Measurements from ENCODE around the gene FREM1.

DNA sequence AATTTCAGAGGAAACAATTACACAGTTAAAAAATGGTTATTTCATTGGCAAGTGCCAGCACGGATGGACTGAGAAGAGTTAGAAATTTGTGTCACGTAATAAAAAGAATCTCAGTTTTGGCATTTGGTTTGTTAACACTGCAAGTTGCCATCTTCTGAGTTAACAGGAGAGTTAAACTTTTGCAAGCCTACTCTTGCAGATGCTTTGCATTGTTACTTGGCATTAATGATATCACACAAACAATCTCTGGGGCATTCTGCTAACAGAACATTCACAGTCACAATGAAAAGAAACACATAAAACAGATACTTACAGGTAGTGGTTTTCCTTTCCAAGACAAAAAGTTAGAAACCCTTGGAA, 647 bp downstream of the FREM1 start:
- TF ChIP-seq CTCF (IDR thresholded peaks at IDR 0.05) (no peak), POLR2A (IDR thresholded peaks at IDR 0.05) (no peak)
